Mucosa of descending colon (tissue), 3 donors: ENCODE data around the gene ZNF213. TPM values are rescaled to one million over a fixed set of nuclear protein-coding genes. Genes with fewer than 3 reads are reported as not detected.

ENCODE experiments used
- ATAC-seq: fragments of 200-7000 bp; cut with Tn5 transposase; one replicate; pipeline ENCODE4 v1.9.1; 2020; ENCODE audit warnings: mild to moderate bottlenecking, moderate library complexity
- DNase-seq, 3 donors: peaks; one replicate each; pipeline ENCODE4 v3.0.0-alpha.2; 2020
- H3K36me3 ChIP-seq: fragments of 200-600 bp; one replicate; pipeline ENCODE4 v1.8.0; 2021; ENCODE audit warnings: low read depth, mild to moderate bottlenecking
- H3K4me1 ChIP-seq: fragments of 200-600 bp; one replicate; pipeline ENCODE4 v1.8.0; 2021; ENCODE audit warnings: low read depth, mild to moderate bottlenecking
- H3K4me3 ChIP-seq: fragments of 200-600 bp; one replicate; pipeline ENCODE4 v1.8.0; 2021; ENCODE audit warnings: mild to moderate bottlenecking
- H3K9me3 ChIP-seq: fragments of 200-600 bp; one replicate; pipeline ENCODE4 v1.8.0; 2021; ENCODE audit warnings: mild to moderate bottlenecking
- intact Hi-C, 2 donors: fragments of 100-400 bp; cut with DNase I in 1 of 2; cut with micrococcal nuclease in 1 of 2; formaldehyde crosslinking; loops; one replicate each; pipeline versions ENCODE4 v1.11.0 to v1.11.1; 2022; cut with DNase I, micrococcal nuclease
- total RNA-seq, 3 donors: library from RNA; stranded (reverse); fragmentation: NEBNext Ultra II Directional in 2 of 3; extraction: Animal tissue kit (Norgen Biotek cat#: 25700) in 2 of 3; gene quantifications; one replicate each; pipeline versions ENCODE4 v1.2.1 to v1.2.4, GENCODE V29; 2021 to 2023
- TF ChIP-seq, protein P1 (sequence below): fragments of 200-600 bp; IDR thresholded peaks from one replicate; pipeline ENCODE4 v1.8.0; 2022; ENCODE audit warnings: antibody characterized with exemption, mild to moderate bottlenecking
- donor health status: DM: no; HTN: no; CAD: no; lungs with moderate emphysema.
- donor health status: DM: no; HTN: no; CAD: no.
- donor health status: DM: no; HTN: yes; CAD: no.

Gene ZNF213
- total RNA-seq, 3 donors from 2014 or later, result 10.3 to 18.1 (median 14.1) TPM

DNA sequence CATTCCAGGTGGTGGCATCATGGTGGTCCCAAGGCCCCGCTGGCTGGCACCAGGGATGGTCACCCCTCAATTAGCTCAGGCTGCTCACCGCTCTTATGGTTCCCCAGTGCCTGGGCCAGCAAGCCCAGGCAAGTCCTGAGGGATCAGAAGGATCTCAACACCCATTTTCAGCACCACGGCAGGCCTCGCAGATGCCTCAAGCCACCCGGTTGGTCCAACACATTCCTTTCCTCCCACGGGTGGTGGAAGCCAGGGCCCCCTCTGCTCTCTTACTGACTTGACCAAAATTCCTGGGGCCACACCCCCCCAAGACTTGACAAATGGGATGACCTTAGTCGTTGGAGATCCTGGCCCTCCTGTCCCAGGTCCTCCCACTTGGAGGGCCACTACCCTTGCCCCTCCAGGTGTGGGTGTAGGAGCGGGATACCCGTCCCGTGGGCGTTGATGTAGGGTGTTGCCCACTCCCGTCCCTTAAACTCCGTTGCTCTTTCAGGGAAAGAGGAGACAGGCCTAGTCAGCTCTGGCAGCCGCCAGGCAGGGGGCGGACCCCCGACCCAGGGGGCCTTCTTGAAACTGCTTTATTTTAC lies 16.5 kb upstream of the ZNF213 start:
- no peak for DNase-seq
- Histone ChIP-seq H3K4me3 (no peak overlapping the region), H3K36me3 (no peaks in the 10 kb centered on the region), H3K9me3 (no peaks in the 10 kb centered on the region), H3K4me1 (peaks cover 8% of the 10 kb centered on the region)
- intact Hi-C loops, result no loop called here
- TF ChIP-seq, protein P1, sequence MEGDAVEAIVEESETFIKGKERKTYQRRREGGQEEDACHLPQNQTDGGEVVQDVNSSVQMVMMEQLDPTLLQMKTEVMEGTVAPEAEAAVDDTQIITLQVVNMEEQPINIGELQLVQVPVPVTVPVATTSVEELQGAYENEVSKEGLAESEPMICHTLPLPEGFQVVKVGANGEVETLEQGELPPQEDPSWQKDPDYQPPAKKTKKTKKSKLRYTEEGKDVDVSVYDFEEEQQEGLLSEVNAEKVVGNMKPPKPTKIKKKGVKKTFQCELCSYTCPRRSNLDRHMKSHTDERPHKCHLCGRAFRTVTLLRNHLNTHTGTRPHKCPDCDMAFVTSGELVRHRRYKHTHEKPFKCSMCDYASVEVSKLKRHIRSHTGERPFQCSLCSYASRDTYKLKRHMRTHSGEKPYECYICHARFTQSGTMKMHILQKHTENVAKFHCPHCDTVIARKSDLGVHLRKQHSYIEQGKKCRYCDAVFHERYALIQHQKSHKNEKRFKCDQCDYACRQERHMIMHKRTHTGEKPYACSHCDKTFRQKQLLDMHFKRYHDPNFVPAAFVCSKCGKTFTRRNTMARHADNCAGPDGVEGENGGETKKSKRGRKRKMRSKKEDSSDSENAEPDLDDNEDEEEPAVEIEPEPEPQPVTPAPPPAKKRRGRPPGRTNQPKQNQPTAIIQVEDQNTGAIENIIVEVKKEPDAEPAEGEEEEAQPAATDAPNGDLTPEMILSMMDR, result no peak
- no peak for ATAC-seq

DNA sequence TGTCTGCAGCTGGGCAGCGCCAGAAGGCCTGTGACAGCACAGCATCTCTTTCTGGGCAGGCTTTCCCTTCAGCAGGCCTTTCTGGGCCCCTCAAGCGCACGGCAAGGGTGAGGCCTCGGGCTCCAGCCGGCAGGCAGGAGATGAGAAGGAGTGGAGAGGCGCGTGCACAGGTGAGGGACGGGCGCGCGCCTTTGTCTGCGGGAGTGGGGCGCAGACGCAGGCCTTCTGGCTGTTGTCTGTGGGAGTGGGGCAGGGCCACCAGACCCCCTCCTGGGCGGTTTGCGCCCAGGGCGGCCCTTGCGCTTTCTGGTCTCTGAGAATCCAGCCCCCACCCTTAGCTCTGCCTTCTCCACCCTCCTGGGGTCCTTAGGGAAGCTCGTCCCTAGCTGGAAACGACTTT lies 16.0 kb upstream of the ZNF213 start:
- TF ChIP-seq, protein P1, result no peak
- Histone ChIP-seq H3K4me3 (no peak overlapping the region), H3K36me3 (no peaks in the 10 kb centered on the region), H3K9me3 (no peaks in the 10 kb centered on the region), H3K4me1 (peaks cover 8% of the 10 kb centered on the region)
- intact Hi-C loops, result no loop called here
- DNase-seq (no peak), ATAC-seq (no peak)

DNA sequence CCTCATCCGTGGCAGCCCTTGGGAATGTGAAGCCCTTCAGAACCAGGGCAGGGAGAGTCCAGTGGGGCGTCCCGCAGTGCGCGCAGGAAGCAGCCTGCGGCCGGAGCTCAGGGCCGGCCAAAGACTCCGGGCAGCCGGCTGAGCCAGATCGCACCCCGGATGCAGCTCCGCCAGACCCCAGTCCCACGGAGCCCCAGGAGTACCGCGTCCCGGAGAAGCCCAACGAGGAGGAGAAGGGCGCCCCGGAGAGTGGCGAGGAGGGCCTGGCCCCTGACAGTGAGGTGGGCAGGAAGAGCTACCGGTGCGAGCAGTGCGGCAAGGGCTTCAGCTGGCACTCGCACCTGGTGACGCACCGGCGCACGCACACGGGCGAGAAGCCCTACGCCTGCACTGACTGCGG lies 15.5 kb upstream of the ZNF213 start:
- H3K36me3 ChIP-seq, result no peaks in the 10 kb centered on the region
- no peak overlapping the region for H3K4me3 ChIP-seq
- ATAC-seq, result no peak
- TF ChIP-seq, protein P1, result no peak
- intact Hi-C loops, result no loop called here
- H3K9me3 ChIP-seq, result no peaks in the 10 kb centered on the region
- peaks cover 7% of the 10 kb centered on the region for H3K4me1 ChIP-seq
- DNase-seq, result no peak

DNA sequence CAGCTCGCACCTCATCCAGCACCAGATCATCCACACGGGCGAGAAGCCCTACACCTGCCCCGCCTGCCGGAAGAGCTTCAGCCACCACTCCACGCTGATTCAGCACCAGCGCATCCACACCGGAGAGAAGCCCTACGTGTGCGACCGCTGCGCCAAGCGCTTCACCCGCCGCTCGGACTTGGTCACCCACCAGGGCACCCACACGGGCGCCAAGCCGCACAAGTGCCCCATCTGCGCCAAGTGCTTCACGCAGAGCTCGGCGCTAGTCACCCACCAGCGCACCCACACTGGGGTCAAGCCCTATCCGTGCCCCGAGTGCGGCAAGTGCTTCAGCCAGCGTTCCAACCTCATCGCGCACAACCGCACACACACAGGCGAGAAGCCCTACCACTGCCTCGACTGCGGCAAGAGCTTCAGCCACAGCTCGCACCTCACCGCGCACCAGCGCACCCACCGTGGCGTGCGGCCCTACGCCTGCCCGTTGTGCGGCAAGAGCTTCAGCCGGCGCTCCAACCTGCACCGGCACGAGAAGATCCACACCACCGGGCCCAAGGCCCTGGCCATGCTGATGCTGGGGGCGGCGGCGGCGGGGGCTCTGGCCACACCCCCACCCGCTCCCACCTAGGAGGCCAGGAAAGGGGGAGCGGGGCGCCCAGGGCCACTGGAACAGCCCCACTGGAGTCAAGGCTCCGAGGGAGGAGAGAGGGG lies 15.0 kb upstream of the ZNF213 start:
- ATAC-seq (no peak), DNase-seq (peak in 1 of 3 donors; percentile 55)
- Histone ChIP-seq H3K4me1 (peaks cover 7% of the 10 kb centered on the region), H3K9me3 (no peaks in the 10 kb centered on the region), H3K4me3 (no peak overlapping the region), H3K36me3 (no peaks in the 10 kb centered on the region)
- TF ChIP-seq, protein P1, result no peak
- intact Hi-C loops, result no loop called here

DNA sequence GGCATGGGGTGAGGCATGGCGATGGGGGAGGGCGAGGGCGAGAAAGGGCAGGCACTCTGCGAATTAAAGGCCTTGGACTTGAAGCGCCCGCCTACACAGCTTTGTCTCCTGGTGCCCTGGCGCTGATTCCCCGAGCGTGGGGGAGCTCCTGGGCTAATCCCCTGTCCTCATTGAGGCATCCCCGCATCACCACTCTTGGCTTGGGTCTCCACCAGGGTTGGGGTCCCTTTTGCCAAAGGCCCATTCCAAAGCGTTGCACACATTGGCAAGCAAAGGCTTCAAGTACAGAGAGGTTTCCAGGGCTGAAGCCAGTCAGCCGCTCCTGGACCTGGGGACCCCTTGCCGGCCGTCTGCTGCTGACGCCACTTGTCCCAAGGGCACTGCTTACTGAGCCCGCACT lies 14.4 kb upstream of the ZNF213 start:
- no peak for ATAC-seq
- Histone ChIP-seq H3K9me3 (no peaks in the 10 kb centered on the region), H3K4me3 (no peak overlapping the region), H3K4me1 (peaks cover 7% of the 10 kb centered on the region), H3K36me3 (no peaks in the 10 kb centered on the region)
- no peak for DNase-seq
- TF ChIP-seq, protein P1, result no peak
- intact Hi-C loops, result no loop called here
